GM10266 (cell line): Measurements from ENCODE around the gene HINT3.

Source experiments
- DNase-seq: peaks from one replicate; pipeline ENCODE4 v3.0.0; 2012; ENCODE audit errors: extremely low spot score
- CTCF ChIP-seq: IDR thresholded peaks from 2 replicates; pipeline ENCODE4 v1.5.1; 2012; ENCODE audit warnings: mild to moderate bottlenecking, low read depth; ENCODE audit not compliant: control insufficient read depth, insufficient read depth; ENCODE audit errors: missing control alignments

The HINT3 gene

GRCh38 chr6:125985522-125985921 lies 29.0 kb downstream of the HINT3 start:
- no peak for TF ChIP-seq CTCF
- no peak for DNase-seq

- no peak for DNase-seq
- no peak for TF ChIP-seq CTCF
These were observed 29.4 kb downstream of the HINT3 start for GRCh38 chr6:125985979-125986300.

- no peak for TF ChIP-seq CTCF
- DNase-seq, result peak; percentile 81
These were observed 29.9 kb downstream of the HINT3 start, which contains the start of gene TRMT11 for GRCh38 chr6:125986301-125987025. TSS of gene TRMT11 (plus strand) at chr6:125986540. CDS start at chr6:125986551, 11 bp downstream.

- DNase-seq, result no peak
- no peak for TF ChIP-seq CTCF
These were observed 30.6 kb downstream of the HINT3 start for GRCh38 chr6:125987026-125987617.

- no peak for TF ChIP-seq CTCF
- DNase-seq, result no peak
These were observed 31.7 kb downstream of the HINT3 start for GRCh38 chr6:125988280-125988679.

GRCh38 chr6:125989631-125990030 lies 33.1 kb downstream of the HINT3 start:
- no peak for TF ChIP-seq CTCF
- no peak for DNase-seq

GRCh38 chr6:125991653-125992052 lies 35.1 kb downstream of the HINT3 start:
- DNase-seq, result no peak
- TF ChIP-seq CTCF, result no peak
